ENCODE measurements around the gene POLD4. TPM values are rescaled to one million over a fixed set of nuclear protein-coding genes. Genes with fewer than 3 reads are reported as not detected.

The POLD4 gene
- total RNA-seq, 1 experiment from 2014 or later: 44.2 TPM

DNA sequence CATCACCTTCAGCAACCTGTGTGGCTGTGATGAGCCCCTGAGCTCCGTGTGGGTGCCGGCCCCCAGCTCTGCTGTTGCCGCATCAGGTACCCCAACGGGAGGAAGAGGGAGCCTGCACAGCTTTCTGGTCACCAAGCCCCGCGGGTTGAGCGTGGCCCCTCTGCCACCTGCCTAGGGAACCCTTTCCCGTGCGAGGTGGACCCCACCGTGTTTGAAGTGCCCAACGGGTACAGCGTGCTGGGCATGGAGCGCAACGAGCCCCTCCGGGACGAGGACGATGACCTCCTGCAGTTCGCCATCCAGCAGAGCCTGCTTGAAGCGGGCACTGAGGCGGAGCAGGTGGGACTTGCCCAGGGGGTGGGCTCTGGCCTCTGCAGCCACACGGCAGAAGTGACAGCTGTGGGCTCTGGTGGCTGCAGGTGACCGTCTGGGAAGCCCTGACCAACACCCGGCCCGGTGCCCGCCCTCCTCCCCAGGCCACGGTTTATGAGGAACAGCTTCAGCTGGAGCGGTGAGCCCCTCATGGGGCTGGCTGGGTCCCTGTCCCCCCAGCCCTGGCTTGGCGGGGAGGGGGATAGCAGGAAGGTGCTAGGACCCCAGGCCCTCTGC lies 51.9 kb downstream of the POLD4 start:
- Histone ChIP-seq H3K4me1 (ENCODE audit: control insufficient read depth in 1 of 2, insufficient read depth in 2 of 2, low read length in 2 of 2) (peaks cover 21 to 25% of the 10 kb centered on the region in 2 experiments), H3K79me2 (ENCODE audit: insufficient read depth, low read length) (peaks cover 18% of the 10 kb centered on the region), H3K9ac (ENCODE audit: low read length) (no peak overlapping the region), H3K4me2 (ENCODE audit: low read length) (no peak overlapping the region), H3K4me3 (replicated peaks in 1 of 2; ENCODE audit: low read depth in 1 of 2, low read length in 2 of 2) (no peak overlapping the region), H3K36me3 (ENCODE audit: control insufficient read depth in 1 of 2, insufficient read depth in 2 of 2, low read length in 2 of 2) (0 out of 4 replicates have a peak, but pooled peaks cover 3 to 10% of the 10 kb centered on the region in 2 experiments), H3K27ac (ENCODE audit: low read depth, low read length) (peak overlapping the region; percentile 85; the same call in 1 of the 2 replicates), H4K20me1 (ENCODE audit: insufficient read depth) (no peaks in the 10 kb centered on the region), H2AFZ (ENCODE audit: low read depth, low read length, poor library complexity, severe bottlenecking) (no peak overlapping the region), H3K27me3 (ENCODE audit: insufficient read depth, low read length) (no peaks in the 10 kb centered on the region), H3K9me2 (ENCODE audit: insufficient read depth) (no peaks in the 10 kb centered on the region), H3K9me3 (ENCODE audit: control insufficient read depth in 1 of 2, insufficient read depth in 1 of 2, low read depth in 1 of 2, low read length in 2 of 2) (0 out of 4 replicates have a peak, but pooled peaks cover 0 to under 1% of the 10 kb centered on the region in 2 experiments)
- no TSS peak for BruUV-seq (replicated peaks)
- DNase-seq (ENCODE audit: low read depth, low spot score) (no peak), ATAC-seq (no peak)
- RAD21 ChIA-PET (ENCODE audit: low non-redundant PET in 1 of 2, low total read pairs in 2 of 2, uncharacterized antibody in 2 of 2, unreplicated experiment in 2 of 2): no interaction called here
- CTCF ChIA-PET: no interaction called here
- TF ChIP-seq TCF7L2 (IDR thresholded peaks at IDR 0.05; ENCODE audit: borderline replicate concordance, extremely low read depth, insufficient read depth, insufficient read length) (no peak), JUND (IDR thresholded peaks at IDR 0.05) (no peak), EZH2 (IDR thresholded peaks at IDR 0.05) (no peak), POLR2A (IDR thresholded peaks at IDR 0.05; ENCODE audit: borderline replicate concordance, extremely low read depth, insufficient read depth, insufficient read length) (no peak), SIN3A (IDR thresholded peaks at IDR 0.05; ENCODE audit: low read depth) (no peak), ZNF274 (IDR thresholded peaks at IDR 0.05; ENCODE audit: low read depth, low read length) (no peak)
- TF ChIP-seq, protein P1, sequence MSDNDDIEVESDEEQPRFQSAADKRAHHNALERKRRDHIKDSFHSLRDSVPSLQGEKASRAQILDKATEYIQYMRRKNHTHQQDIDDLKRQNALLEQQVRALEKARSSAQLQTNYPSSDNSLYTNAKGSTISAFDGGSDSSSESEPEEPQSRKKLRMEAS (IDR thresholded peaks at IDR 0.05): no peak
- TF ChIP-seq, protein P2, sequence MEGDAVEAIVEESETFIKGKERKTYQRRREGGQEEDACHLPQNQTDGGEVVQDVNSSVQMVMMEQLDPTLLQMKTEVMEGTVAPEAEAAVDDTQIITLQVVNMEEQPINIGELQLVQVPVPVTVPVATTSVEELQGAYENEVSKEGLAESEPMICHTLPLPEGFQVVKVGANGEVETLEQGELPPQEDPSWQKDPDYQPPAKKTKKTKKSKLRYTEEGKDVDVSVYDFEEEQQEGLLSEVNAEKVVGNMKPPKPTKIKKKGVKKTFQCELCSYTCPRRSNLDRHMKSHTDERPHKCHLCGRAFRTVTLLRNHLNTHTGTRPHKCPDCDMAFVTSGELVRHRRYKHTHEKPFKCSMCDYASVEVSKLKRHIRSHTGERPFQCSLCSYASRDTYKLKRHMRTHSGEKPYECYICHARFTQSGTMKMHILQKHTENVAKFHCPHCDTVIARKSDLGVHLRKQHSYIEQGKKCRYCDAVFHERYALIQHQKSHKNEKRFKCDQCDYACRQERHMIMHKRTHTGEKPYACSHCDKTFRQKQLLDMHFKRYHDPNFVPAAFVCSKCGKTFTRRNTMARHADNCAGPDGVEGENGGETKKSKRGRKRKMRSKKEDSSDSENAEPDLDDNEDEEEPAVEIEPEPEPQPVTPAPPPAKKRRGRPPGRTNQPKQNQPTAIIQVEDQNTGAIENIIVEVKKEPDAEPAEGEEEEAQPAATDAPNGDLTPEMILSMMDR (IDR thresholded peaks at IDR 0.05 in 2 of 3, conservative IDR thresholded peaks at IDR 0.05 in 1 of 3; ENCODE audit: borderline replicate concordance in 1 of 3, insufficient read depth in 1 of 3, low read depth in 2 of 3, low read length in 2 of 3): no peak
- TF ChIP-seq, protein P3, sequence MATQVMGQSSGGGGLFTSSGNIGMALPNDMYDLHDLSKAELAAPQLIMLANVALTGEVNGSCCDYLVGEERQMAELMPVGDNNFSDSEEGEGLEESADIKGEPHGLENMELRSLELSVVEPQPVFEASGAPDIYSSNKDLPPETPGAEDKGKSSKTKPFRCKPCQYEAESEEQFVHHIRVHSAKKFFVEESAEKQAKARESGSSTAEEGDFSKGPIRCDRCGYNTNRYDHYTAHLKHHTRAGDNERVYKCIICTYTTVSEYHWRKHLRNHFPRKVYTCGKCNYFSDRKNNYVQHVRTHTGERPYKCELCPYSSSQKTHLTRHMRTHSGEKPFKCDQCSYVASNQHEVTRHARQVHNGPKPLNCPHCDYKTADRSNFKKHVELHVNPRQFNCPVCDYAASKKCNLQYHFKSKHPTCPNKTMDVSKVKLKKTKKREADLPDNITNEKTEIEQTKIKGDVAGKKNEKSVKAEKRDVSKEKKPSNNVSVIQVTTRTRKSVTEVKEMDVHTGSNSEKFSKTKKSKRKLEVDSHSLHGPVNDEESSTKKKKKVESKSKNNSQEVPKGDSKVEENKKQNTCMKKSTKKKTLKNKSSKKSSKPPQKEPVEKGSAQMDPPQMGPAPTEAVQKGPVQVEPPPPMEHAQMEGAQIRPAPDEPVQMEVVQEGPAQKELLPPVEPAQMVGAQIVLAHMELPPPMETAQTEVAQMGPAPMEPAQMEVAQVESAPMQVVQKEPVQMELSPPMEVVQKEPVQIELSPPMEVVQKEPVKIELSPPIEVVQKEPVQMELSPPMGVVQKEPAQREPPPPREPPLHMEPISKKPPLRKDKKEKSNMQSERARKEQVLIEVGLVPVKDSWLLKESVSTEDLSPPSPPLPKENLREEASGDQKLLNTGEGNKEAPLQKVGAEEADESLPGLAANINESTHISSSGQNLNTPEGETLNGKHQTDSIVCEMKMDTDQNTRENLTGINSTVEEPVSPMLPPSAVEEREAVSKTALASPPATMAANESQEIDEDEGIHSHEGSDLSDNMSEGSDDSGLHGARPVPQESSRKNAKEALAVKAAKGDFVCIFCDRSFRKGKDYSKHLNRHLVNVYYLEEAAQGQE (IDR thresholded peaks at IDR 0.05; ENCODE audit: low read depth): no peak
- intact Hi-C loops (cut with micrococcal nuclease): no loop called here
- POLR2A ChIA-PET: interaction anchor here (2.4 kb wide), 1 partner anchor 13 kb away, joined by 11 read pairs; the partner anchor contains the start of gene ANKRD13D

Other genes starting within 250 kb of the POLD4 start
- 50.4 TPM for gene KDM2A, start 234.3 kb downstream of the POLD4 start, total RNA-seq (2021; ENCODE audit: unreplicated experiment)
- gene GRK2, start 87.1 kb downstream of the POLD4 start, total RNA-seq (2021; ENCODE audit: unreplicated experiment): 83.0 TPM
- gene ANKRD13D, start 64.2 kb downstream of the POLD4 start, total RNA-seq (2021; ENCODE audit: unreplicated experiment): 61.1 TPM
- gene SSH3, start 50.0 kb downstream of the POLD4 start, total RNA-seq (2021; ENCODE audit: unreplicated experiment): 57.8 TPM
- gene CLCF1, start 20.1 kb upstream of the POLD4 start, total RNA-seq (2021; ENCODE audit: unreplicated experiment): 12.2 TPM
- gene RAD9A, start 38.4 kb upstream of the POLD4 start, total RNA-seq (2021; ENCODE audit: unreplicated experiment): 49.8 TPM
- gene PPP1CA, start 48.3 kb upstream of the POLD4 start, total RNA-seq (2021; ENCODE audit: unreplicated experiment): 238 TPM
- gene TBC1D10C, start 50.5 kb upstream of the POLD4 start, total RNA-seq (2021; ENCODE audit: unreplicated experiment): 0.39 TPM
- gene CARNS1, start 62.1 kb upstream of the POLD4 start, total RNA-seq (2021; ENCODE audit: unreplicated experiment): 1.0 TPM
- 54.1 TPM for gene RPS6KB2, start 74.9 kb upstream of the POLD4 start, total RNA-seq (2021; ENCODE audit: unreplicated experiment)
- gene PTPRCAP, start 84.1 kb upstream of the POLD4 start, total RNA-seq (2021; ENCODE audit: unreplicated experiment): 1.4 TPM
- gene CORO1B, start 89.9 kb upstream of the POLD4 start, total RNA-seq (2021; ENCODE audit: unreplicated experiment): 94.5 TPM
- not detected for gene GPR152, start 99.2 kb upstream of the POLD4 start, total RNA-seq (2021; ENCODE audit: unreplicated experiment)
- gene CABP4, start 101.8 kb upstream of the POLD4 start, total RNA-seq (2021; ENCODE audit: unreplicated experiment): not detected
- gene TMEM134, start 115.7 kb upstream of the POLD4 start, total RNA-seq (2021; ENCODE audit: unreplicated experiment): 44.2 TPM
- 61.0 TPM for gene AIP, start 129.5 kb upstream of the POLD4 start, total RNA-seq (2021; ENCODE audit: unreplicated experiment)
- gene PITPNM1, start 151.8 kb upstream of the POLD4 start, total RNA-seq (2021; ENCODE audit: unreplicated experiment): 79.5 TPM
- gene CDK2AP2, start 154.6 kb upstream of the POLD4 start, total RNA-seq (2021; ENCODE audit: unreplicated experiment): 53.6 TPM
- not detected for gene CABP2, start 169.9 kb upstream of the POLD4 start, total RNA-seq (2021; ENCODE audit: unreplicated experiment)
- 893 TPM for gene GSTP1, start 230.3 kb upstream of the POLD4 start, total RNA-seq (2021; ENCODE audit: unreplicated experiment)